OCI-LY1 (cell line): ENCODE data around the gene CCDC196.

Source experiments
- CTCF ChIP-seq: fragments of 200-600 bp; sonication (generic), shearing (Covaris generic); IDR thresholded peaks from 2 replicates; pipeline ENCODE4 v1.5.1; 2017; ENCODE audit warnings: mild to moderate bottlenecking, antibody characterized with exemption, low read length, moderate library complexity, mixed read lengths
- EZH2 ChIP-seq: fragments of 200-600 bp; sonication (generic), shearing (Covaris generic); IDR thresholded peaks from 2 replicates; pipeline ENCODE4 v1.8.0; 2017; ENCODE audit warnings: borderline replicate concordance, mixed run types, mild to moderate bottlenecking, antibody characterized with exemption, low read length, moderate library complexity, mixed read lengths

GRCh38 chr14:66440801-66441200 is 45.4 kb upstream of the CCDC196 start:
- TF ChIP-seq CTCF, result no peak
- no peak for TF ChIP-seq EZH2
